ENCODE results near the gene PTPRK. TPM values are rescaled to one million over a fixed set of nuclear protein-coding genes. Genes with fewer than 3 reads are reported as not detected.
A peak's percentile ranks its signal among the peaks of the same experiment; 100 is the strongest.

Gene PTPRK
- not detected in 2 replicates for total RNA-seq (2011; cell fraction: chromatin; rRNA removed; ENCODE audit: low replicate concordance)
- total RNA-seq (2011; cell fraction: nucleolus; rRNA removed): not detected in 2 replicates
- not detected in 2 replicates for total RNA-seq (2011; cell fraction: nucleoplasm; rRNA removed)
- not detected in 2 replicates for total RNA-seq (2014; rRNA removed)
- total RNA-seq (2014; rRNA removed; fragmentation: Illumina TruSeq; extraction: Trizol): 0.04 TPM in 1 of 2 replicates, not detected in the other
- not detected in 2 replicates for total RNA-seq (2015; rRNA removed; fragmentation: Illumina TruSeq; extraction: Trizol)
- 0.20 and 0.51 TPM in 2 replicates for total RNA-seq (2021)
- not detected in 2 replicates for polyA plus RNA-seq (2011; rRNA removed)
- not detected in 2 replicates for polyA plus RNA-seq (2011; cell fraction: cytosol; rRNA removed)
- polyA plus RNA-seq (2011; cell fraction: nucleus; rRNA removed): not detected in 2 replicates
- polyA plus RNA-seq (2012): 0.15 TPM in 1 of 2 replicates, not detected in the other
- polyA plus RNA-seq (2014; fragmentation: Illumina TruSeq; extraction: Trizol): not detected in 2 replicates
- not detected for polyA plus RNA-seq (2014; fragmentation: Nextera tagmentation; extraction: Ambion mirVana)
- not detected in 2 replicates for polyA plus RNA-seq (2014; rRNA removed)
- polyA minus RNA-seq (2011; rRNA and poly(A)+ RNA removed): not detected in 2 replicates
- polyA minus RNA-seq (2011; cell fraction: cytosol; rRNA and poly(A)+ RNA removed): 2.5 TPM in 1 of 2 replicates, not detected in the other
- polyA minus RNA-seq (2011; cell fraction: nucleus; rRNA and poly(A)+ RNA removed): not detected in 2 replicates
- percentile 11 among the genes with signal in this experiment for Bru-seq, nascent RNA
- BruChase-seq, experiment 1, labeled RNA remaining after a 2-hour chase: percentile 12 among the genes with signal in this experiment
- BruChase-seq, experiment 2, labeled RNA remaining after a 6-hour chase: percentile 11 among the genes with signal in this experiment
- long read RNA-seq, experiment 1: 0 reads
- long read RNA-seq, experiment 2: 0 reads
- long read RNA-seq, experiment 3: 0 reads

DNA sequence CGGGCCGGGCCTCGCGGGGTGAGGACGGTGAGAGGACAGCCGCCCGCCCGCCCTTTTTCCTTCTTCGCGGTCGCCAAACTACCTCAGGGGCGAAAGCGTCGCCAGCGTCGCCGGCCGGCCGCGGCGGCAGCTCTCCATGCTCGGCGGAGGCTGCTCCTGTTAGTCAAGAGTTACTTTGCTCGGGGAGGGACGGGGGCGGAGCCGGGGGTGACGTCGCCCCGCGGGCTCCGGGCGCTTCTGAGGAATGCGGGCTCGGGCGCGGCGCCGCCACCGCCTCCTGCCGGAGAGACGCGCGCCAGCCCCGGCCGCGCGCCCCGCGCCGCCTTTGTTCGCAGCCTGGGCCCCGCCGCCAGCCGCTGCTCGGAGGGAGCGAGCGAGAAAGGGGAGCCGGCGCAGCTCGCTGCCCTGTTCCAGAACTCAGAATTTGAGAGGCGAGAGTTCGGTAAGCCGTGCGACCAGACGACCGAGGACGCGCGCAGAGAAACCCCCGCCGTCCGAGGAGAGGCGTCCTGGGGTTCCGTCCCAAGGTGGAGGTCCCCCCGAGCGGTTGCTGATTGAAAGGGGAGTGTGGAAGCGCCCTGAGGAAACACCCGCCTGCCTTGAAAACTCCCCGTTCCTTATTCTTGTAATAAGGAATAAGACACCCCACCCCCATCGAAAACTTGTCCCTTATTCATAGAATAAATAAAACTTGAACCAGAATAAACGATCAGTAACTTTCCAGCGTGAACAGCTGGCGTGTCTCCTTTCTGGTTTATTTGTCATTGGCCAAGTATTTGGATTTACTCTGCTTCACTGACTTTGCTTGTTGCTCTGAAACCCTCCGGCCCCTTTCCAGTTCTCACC lies at the start of gene PTPRK:
PTPRK (minus strand) TSS at position 164 of the 846 bp plus-strand sequence. CDS start 241 bp downstream, outside the sequence.
- 4% methylated on average over 20 of the region's 85 CpGs for WGBS (ENCODE audit: insufficient coverage, low coverage, missing lambda C conversion rate)
- H2AFZ ChIP-seq (ENCODE audit: low read depth, low read length): no peak within 1 kb of the TSS; the same call in 1 of the 2 replicates
- TF ChIP-seq, protein P1, sequence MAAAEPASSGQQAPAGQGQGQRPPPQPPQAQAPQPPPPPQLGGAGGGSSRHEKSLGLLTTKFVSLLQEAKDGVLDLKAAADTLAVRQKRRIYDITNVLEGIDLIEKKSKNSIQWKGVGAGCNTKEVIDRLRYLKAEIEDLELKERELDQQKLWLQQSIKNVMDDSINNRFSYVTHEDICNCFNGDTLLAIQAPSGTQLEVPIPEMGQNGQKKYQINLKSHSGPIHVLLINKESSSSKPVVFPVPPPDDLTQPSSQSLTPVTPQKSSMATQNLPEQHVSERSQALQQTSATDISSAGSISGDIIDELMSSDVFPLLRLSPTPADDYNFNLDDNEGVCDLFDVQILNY (CRISPR knock-in tag; IDR thresholded peaks at IDR 0.05): no peak
- TF ChIP-seq L3MBTL2 (IDR thresholded peaks at IDR 0.05) (peak; percentile 39; the same call in 1 of the 2 replicates), ZBTB17 (CRISPR knock-in tag; IDR thresholded peaks at IDR 0.05) (no peak), E2F6 (IDR thresholded peaks at IDR 0.05; ENCODE audit: borderline replicate concordance in 1 of 2, extremely low read depth in 1 of 2, insufficient read depth in 1 of 2, insufficient read length in 1 of 2, low read depth in 1 of 2, low read length in 1 of 2, poor library complexity in 1 of 2, severe bottlenecking in 1 of 2) (peak in 1 of 2 experiments; percentile 59), NRF1 (conservative IDR thresholded peaks at IDR 0.05 in 1 of 2, IDR thresholded peaks at IDR 0.05 in 1 of 2) (peak in 1 of 2 experiments; percentile 12; a peak in 1 of 4 replicates), KDM4B (IDR thresholded peaks at IDR 0.05; ENCODE audit: borderline replicate concordance in 2 of 2, low read depth in 1 of 2) (no peak)
- no peak within 1 kb of the TSS for H3K4me2 ChIP-seq (ENCODE audit: insufficient read depth, low read length)
- peak within 1 kb of the TSS; percentile 19; the same call in 1 of the 2 replicates for H3K4me3 ChIP-seq
- ATAC-seq (peak; percentile 97), DNase-seq (ENCODE audit: extremely low read depth in 1 of 4, low spot score in 3 of 4) (peak; percentile 22 to 49 (median 28)), FAIRE-seq (no peak)
- intact Hi-C loops (cut with micrococcal nuclease) (loop anchor here (1.0 kb wide), 1 partner anchor 37 kb away; no protein-coding TSS in a partner anchor), in situ Hi-C loops (cut with MboI) (no loop called here)
- no peaks in the 10 kb centered on the region for H3K79me2 ChIP-seq (ENCODE audit: control insufficient read depth, insufficient read depth, low read length)
- no peaks in the 10 kb centered on the region for H3K36me3 ChIP-seq (ENCODE audit: control insufficient read depth, insufficient read depth, low read length)
- BruUV-seq (replicated peaks): no TSS peak
- peaks cover 0 to 6% of the 10 kb centered on the region in 2 experiments; a peak in 2 of 5 replicates for H3K4me1 ChIP-seq (replicated peaks in 1 of 2; ENCODE audit: control insufficient read depth in 2 of 2, insufficient read depth in 2 of 2, low read length in 2 of 2)
- H3K27me3 ChIP-seq (ENCODE audit: control insufficient read depth in 2 of 2, insufficient read depth in 2 of 2, low read length in 2 of 2): no peaks in the 10 kb centered on the region
- ChIA-PET POLR2A (interaction anchor here (0.5 kb wide), 1 partner anchor 115 kb away, joined by 5 read pairs; no protein-coding TSS in a partner anchor), CTCF (ENCODE audit: low intra/inter-chr PET ratio) (no interaction called here)
- no peaks in the 10 kb centered on the region for H3K9me1 ChIP-seq (ENCODE audit: control insufficient read depth, insufficient read depth, low read length)
- no peaks in the 10 kb centered on the region for H3K9me3 ChIP-seq (replicated peaks; ENCODE audit: control insufficient read depth, insufficient read depth, low read depth, low read length)
- H3K27ac ChIP-seq (ENCODE audit: extremely low read depth, low read depth, low read length): no peak within 1 kb of the TSS
- peak within 1 kb of the TSS in 1 of 2 experiments; percentile 68; a peak in 2 of 4 replicates for H3K9ac ChIP-seq (ENCODE audit: insufficient read depth in 1 of 2, low read depth in 2 of 2, low read length in 2 of 2)
- H4K20me1 ChIP-seq (replicated peaks; ENCODE audit: control insufficient read depth, insufficient read depth, low read length): no peaks in the 10 kb centered on the region

Data from K562 (cell line).